ENCODE measurements around the gene VILL.
"Not testable (repeated sequence)": the region's sequence is repeated elsewhere in the genome, so short reads cannot be mapped to it uniquely, and the experiment has no call there.

The VILL gene

DNA sequence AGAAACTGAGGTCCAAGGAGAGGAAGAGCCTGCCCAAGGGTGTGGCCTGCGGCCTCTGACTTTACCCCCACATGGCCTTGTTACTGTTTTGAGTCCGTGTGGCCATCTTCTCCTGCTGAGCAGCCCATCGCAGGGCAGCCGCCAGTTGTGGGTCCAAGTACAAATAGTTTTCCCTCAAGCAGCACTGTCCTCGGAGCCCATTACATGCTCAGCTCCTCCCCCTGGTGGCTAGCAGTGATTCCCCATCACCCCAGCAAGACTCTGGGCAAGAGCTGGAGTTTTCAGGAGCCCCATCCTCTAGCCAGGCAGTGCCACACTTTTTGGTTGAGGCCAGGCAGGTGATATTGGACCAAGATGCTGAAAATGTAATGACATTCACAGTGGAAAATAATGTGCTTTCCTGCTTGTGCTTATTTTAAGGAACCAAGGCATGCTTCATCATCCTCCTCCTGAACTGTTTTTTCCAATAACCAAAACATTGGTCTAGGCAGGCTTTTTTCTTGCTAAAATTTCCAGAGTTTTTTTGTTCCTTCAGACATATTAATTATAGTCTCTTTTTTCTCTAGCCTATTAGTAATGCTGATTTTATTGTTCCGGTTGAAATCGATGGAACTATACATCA, 23.2 kb upstream of the VILL start:
- TF ChIP-seq POLR2AphosphoS5 (IDR thresholded peaks at IDR 0.05; ENCODE audit: low read depth, low read length) (no peak), TAF1 (IDR thresholded peaks at IDR 0.05; ENCODE audit: borderline replicate concordance, low read depth, low read length) (no peak), POLR2A (IDR thresholded peaks at IDR 0.05; ENCODE audit: low read depth, low read length) (no peak)
- peak; percentile 42 for DNase-seq (ENCODE audit: insufficient read length)
- peak; percentile 71 for FAIRE-seq

DNA sequence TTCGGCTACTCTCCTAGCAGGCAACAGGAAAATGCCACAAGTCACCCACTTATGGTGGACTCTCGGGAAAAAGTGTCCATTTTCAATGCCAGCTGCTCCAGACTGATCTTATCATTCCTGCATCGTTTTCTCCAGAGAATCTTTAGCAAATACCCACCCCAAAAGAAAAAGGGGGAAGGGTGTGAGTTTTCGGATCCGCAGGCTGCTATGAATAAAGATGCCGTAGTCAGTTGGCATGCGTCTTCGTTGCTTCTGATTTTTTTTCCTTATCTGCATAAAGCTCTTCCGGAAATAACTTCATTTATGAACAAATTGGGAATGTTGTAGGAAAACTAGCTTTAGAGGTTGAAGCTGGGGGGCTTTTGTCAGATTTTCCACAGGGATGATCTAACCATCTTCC, 22.4 kb upstream of the VILL start:
- FAIRE-seq (no peak), DNase-seq (ENCODE audit: insufficient read length) (no peak)
- no peak for TF ChIP-seq POLR2AphosphoS5 (IDR thresholded peaks at IDR 0.05; ENCODE audit: low read depth, low read length)
- no peak for TF ChIP-seq TAF1 (IDR thresholded peaks at IDR 0.05; ENCODE audit: borderline replicate concordance, low read depth, low read length)
- no peak for TF ChIP-seq POLR2A (IDR thresholded peaks at IDR 0.05; ENCODE audit: low read depth, low read length)

DNA sequence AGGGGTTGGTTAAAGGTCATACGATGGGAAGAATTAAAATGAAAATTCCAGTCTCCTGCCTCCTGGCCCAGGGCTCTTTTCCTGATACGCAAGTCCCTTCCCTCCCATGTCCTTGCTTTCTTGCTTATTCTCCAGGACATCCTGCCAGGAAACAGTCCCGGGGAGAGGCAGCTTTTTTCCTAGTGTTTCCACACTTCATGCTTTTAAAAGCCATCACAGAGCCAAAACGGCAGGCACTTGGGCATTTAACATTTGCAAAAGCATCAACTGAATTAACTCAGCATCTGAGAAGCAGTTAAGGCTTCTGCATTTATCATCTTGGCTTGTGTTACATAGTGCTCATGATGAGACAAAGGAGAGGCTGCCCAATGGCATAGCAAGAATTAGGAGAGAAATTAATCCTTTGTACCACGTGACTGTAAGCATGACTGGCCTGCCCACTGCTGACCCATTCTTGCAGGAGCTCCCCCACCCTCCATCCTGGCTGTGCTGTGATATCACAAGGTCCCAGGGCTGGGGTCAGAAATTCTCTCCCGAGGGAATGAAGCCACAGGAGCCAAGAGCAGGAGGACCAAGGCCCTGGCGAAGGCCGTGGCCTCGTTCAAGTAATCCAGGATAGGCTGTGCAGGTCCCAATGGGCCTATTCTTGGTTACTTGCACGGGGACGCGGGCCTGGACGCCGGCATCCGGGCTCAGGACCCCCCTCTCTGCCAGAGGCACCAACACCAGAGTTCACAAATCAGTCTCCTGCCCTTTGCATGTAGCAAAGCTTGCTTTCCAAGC, 21.6 kb upstream of the VILL start:
- no peak for DNase-seq (ENCODE audit: insufficient read length)
- TF ChIP-seq POLR2AphosphoS5 (IDR thresholded peaks at IDR 0.05; ENCODE audit: low read depth, low read length) (no peak), TAF1 (IDR thresholded peaks at IDR 0.05; ENCODE audit: borderline replicate concordance, low read depth, low read length) (no peak), POLR2A (IDR thresholded peaks at IDR 0.05; ENCODE audit: low read depth, low read length) (no peak)
- FAIRE-seq: no peak

DNA sequence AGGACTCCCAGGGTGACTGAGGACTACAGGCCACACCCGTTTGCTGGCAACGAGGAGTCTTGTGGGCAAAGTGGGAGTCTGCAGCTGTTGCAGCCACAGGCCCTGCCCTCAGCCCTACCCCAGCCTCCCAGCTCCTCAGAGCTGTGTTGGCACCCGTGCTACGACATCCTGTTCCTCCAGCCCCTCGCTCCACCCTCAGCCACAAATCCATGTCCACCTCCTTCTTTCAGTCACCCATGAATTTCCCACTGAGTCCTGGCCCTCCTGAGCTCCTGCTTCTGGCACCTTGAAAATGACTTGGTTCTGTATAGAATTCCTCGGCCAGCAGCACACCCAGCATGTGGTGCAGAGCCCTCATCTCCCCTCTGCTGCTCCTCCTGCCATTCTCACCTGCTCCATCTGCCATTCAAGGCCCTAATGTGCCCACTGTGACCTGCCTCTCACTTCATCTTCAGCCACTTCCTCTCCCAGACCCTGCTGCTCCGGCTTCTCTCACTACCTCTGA, 20.9 kb upstream of the VILL start:
- FAIRE-seq (no peak), DNase-seq (ENCODE audit: insufficient read length) (no peak)
- TF ChIP-seq POLR2A (IDR thresholded peaks at IDR 0.05; ENCODE audit: low read depth, low read length): no peak
- TF ChIP-seq POLR2AphosphoS5 (IDR thresholded peaks at IDR 0.05; ENCODE audit: low read depth, low read length): no peak
- no peak for TF ChIP-seq TAF1 (IDR thresholded peaks at IDR 0.05; ENCODE audit: borderline replicate concordance, low read depth, low read length)

DNA sequence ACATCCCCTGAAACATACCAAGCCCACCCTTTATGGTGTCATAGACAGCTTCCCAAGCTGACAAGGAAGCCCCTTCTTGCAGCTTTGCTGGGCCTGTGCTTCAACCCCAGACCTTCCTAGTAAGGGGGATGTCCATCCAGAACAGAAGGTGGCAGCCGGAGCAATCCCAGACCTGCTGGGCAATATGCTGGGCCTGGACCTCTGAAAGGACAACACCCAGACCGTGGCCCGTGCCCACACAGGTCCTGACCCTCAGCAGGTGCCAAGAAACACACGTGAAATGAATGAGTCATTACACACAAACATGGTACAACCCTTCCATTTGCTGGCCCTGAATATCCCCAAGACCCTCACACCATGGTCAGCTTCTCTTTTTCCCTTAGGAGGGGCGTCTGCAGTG, 19.8 kb upstream of the VILL start:
- no peak for TF ChIP-seq POLR2A (IDR thresholded peaks at IDR 0.05; ENCODE audit: low read depth, low read length)
- no peak for TF ChIP-seq TAF1 (IDR thresholded peaks at IDR 0.05; ENCODE audit: borderline replicate concordance, low read depth, low read length)
- TF ChIP-seq POLR2AphosphoS5 (IDR thresholded peaks at IDR 0.05; ENCODE audit: low read depth, low read length): no peak
- DNase-seq (ENCODE audit: insufficient read length) (no peak), FAIRE-seq (no peak)

DNA sequence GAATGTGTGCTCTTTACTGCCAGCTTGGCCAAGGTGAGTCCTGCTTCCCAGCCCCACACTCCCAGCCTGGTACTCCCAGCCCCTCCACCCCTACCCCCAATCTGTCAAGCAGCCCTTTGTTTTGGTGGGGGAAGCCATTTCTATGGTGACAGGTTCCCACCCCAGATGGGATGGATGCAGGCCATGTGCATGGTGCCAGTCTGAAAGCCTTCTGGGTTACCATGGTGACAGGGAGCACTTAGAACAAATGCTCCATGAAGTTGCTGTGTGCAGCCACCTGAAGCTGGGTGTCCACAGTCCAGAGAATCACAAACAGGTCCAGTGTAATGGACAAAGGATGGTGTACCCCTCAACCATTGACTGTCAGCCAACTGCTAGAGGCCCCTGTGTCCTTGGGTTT, 19.1 kb upstream of the VILL start:
- TF ChIP-seq POLR2AphosphoS5 (IDR thresholded peaks at IDR 0.05; ENCODE audit: low read depth, low read length): no peak
- TF ChIP-seq TAF1 (IDR thresholded peaks at IDR 0.05; ENCODE audit: borderline replicate concordance, low read depth, low read length): no peak
- TF ChIP-seq POLR2A (IDR thresholded peaks at IDR 0.05; ENCODE audit: low read depth, low read length): no peak
- DNase-seq (ENCODE audit: insufficient read length) (no peak), FAIRE-seq (no peak)

DNA sequence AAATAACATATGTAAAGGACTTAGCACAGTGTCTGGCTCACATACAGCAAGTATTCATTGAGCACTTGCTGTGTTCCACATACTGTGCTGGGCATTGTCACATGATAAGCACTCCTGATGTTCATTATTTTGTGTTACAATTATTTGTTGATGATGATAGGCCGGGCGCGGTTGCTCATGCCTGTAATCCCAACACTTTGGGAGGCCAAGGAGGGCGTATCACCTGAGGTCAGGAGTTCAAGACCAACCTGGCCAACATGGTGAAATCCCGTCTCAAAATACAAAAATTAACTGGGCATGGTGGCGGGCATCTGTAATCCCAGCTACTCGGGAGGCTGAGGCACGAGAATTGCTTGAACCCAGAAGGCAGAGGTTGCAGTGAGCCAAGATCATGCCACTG, 18.5 kb upstream of the VILL start:
- not testable (repeated sequence) for FAIRE-seq

DNA sequence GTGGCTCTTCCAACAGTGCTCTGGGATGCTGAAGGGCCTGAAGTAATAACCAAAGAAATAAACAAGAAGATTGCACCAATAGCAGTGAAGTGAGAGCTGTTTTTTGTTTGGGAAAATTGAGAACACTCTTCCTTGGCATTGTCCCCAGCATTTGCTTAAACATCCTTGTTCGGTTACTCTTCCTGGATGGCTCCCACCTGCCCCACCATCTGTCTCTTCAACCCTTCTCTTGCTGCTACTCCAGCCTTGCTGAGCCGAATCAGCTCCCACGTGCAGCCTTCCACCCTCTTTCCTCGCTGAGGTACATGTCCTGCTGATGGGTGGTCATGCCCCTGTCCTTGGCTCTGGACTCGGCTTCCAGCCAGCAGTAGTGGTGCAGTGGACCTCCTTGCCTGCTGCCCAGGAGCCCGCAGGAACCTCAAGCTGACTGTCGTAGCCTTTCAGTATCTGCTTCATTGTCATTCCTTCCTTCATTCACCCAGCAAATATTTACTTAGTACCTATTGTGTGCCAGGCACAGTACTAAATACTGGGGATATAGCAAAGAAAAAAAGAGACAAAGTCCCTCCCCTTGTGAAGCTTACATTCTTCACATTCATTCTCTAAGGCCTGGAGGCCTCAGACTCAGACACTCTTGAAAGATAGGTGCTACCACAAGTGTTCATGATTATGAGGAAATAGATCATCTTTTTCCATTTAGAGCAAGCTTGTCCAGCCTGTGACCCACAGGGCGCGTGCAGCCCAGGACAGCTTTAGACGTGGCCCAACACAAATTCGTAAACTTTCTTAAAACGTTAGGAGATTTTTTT, 17.1 kb upstream of the VILL start:
- FAIRE-seq (no peak), DNase-seq (ENCODE audit: insufficient read length) (no peak)
- TF ChIP-seq POLR2A (IDR thresholded peaks at IDR 0.05; ENCODE audit: low read depth, low read length) (no peak), POLR2AphosphoS5 (IDR thresholded peaks at IDR 0.05; ENCODE audit: low read depth, low read length) (no peak), TAF1 (IDR thresholded peaks at IDR 0.05; ENCODE audit: borderline replicate concordance, low read depth, low read length) (no peak)

More for the DNA sequence above, 18.5 kb upstream of the VILL start:
- not testable (repeated sequence) for DNase-seq (ENCODE audit: insufficient read length)

DNA sequence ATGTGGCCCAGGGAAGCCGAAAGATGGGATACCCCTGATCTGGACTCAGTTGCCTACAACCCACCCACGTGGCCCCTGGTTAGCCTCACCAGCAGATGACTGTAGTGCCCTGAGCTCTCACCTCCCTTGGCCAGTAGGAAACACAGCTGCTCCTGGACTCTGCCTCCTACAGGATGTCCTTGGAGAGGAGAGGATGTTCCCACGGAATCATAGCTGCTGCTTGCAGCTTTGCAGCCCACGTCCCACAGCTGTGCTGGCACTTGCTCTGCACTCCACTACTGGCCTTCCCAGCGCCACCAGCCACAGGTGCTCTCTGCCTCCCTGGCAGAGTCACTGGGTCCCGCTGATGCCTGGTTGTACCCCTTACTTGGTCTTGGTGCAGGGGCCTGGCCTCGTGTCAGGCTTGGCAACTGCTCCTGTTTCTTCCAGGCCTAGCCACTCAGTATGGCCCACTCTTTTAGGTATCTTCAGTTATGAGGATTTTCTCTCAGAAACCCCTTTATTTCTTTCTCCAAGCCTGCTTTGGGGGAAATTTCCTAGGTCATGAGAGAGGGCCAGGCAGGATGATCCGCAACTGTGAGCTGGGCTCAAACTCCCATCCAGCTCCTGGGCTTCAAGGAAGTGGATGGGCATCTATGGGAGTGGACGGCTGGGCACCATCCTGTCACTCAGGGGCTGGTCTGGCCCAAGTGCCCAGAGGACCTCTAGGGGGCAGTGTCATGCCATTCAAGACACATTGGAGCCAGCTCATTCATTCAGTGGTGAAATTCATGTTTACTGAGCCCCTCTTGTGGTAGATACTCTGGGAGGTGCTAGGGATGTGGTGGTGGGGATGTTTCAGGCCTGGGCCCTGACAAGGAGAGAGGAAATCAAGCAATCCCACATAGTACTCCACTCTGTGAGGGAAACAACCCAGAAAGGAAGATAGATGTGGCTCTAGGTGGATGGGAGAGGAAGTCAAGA, 16.2 kb upstream of the VILL start:
- DNase-seq (ENCODE audit: insufficient read length): peak; percentile 53
- TF ChIP-seq TAF1 (IDR thresholded peaks at IDR 0.05; ENCODE audit: borderline replicate concordance, low read depth, low read length) (no peak), POLR2AphosphoS5 (IDR thresholded peaks at IDR 0.05; ENCODE audit: low read depth, low read length) (no peak), POLR2A (IDR thresholded peaks at IDR 0.05; ENCODE audit: low read depth, low read length) (no peak)
- FAIRE-seq: peak; percentile 83

DNA sequence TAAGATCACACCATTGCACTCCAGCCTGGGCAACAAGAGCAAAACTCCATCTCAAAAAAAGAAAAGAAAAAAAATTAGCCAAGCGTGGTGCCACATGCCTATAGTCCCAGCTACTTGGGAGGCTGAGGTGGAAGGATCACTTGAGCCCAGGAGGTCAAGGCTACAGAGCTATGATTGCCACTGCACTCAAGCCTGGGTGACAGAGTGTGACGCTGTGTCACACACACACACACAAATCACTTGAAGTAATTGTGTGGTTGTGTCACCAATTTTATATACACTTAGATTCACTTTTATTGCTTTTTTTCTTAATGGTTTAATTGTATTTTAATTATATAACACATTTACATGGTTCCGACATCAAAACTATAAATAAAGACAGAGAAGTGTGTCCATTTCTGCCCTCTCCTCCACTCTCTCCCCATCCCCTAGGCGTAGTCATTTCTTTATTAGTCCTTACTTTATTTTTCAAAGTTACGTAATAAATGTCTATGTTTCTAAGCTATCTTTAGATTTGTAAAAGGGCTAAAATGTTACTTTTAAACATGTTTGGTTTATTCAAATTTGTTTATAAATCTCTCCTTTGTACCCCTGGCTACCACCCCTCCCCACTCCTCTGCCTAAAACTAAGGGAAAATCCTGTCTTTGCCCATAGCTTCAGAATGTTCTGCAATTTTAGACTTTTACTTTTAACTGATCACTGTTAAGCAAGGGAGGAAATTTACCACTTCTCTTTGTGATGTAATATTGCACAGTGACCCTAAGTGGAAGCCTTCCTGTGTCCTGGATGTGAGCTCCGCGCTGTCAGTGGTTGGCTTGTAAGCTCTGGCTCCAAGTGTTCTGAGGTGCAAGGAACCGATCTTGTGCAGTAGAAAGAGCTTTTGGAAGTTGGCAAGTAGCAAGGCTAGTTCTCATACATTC, 10.8 kb upstream of the VILL start:
- FAIRE-seq: no peak
- no peak for TF ChIP-seq TAF1 (IDR thresholded peaks at IDR 0.05; ENCODE audit: borderline replicate concordance, low read depth, low read length)
- TF ChIP-seq POLR2A (IDR thresholded peaks at IDR 0.05; ENCODE audit: low read depth, low read length): no peak
- no peak for TF ChIP-seq POLR2AphosphoS5 (IDR thresholded peaks at IDR 0.05; ENCODE audit: low read depth, low read length)
- DNase-seq (ENCODE audit: insufficient read length): no peak

Data from GM12892 (cell line).